Kidney epithelial cell (primary cell): ENCODE data around the gene AMOTL1. TPM values are rescaled to one million over a fixed set of nuclear protein-coding genes. Genes with fewer than 3 reads are reported as not detected.

Experiments
- DNase-seq: peaks from one replicate; pipeline ENCODE4 v3.0.0-alpha.2; 2010; ENCODE audit warnings: low read depth
- H3K27me3 ChIP-seq: 2 replicates; pipeline ENCODE4 v1.6.0; 2011; ENCODE audit warnings: low read length; ENCODE audit not compliant: control insufficient read depth, insufficient read depth
- H3K36me3 ChIP-seq: 2 replicates; pipeline ENCODE4 v1.5.1; 2011; ENCODE audit warnings: low read length; ENCODE audit not compliant: control insufficient read depth, insufficient read depth
- H3K4me3 ChIP-seq: 2 replicates; pipeline ENCODE4 v1.5.1; 2011; ENCODE audit warnings: low read depth, mild to moderate bottlenecking, control low read depth, low read length
- total RNA-seq: library from RNA; depleted of rRNA; stranded (reverse); fragments of >200 nt; gene quantifications from 2 replicates; pipeline ENCODE4 v1.2.3, GENCODE V29; 2015
- TF ChIP-seq, protein P1 (sequence below): IDR thresholded peaks from 2 replicates; pipeline ENCODE4 v1.5.1; 2011; ENCODE audit warnings: mild to moderate bottlenecking, moderate library complexity, low read length, control low read depth, inconsistent platforms; ENCODE audit not compliant: insufficient read depth, poor library complexity, severe bottlenecking

The AMOTL1 gene
- total RNA-seq, 1 donor from 2014 or later: 48.8 TPM

DNA sequence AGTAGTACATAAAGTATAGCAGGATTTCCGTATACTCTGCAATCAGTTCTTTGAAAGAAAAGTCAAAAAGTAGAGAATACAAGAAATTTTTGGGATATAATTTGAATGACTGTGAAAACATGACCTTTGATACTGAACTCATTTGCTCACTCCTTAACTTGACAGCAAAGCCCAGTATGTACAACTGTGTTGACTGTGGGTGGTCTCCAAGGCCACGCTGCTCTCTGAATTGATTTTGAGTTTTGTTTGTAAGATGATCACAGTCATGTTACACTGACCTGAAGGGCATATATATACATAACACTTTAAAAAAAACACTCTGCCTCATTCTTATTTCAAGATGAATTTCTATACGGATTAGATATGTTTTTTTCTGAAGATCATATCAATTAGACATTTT is 9.5 kb upstream of the AMOTL1 start:
- Histone ChIP-seq H3K36me3 (no peaks in the 10 kb centered on the region), H3K27me3 (no peaks in the 10 kb centered on the region), H3K4me3 (no peak overlapping the region)
- TF ChIP-seq, protein P1, sequence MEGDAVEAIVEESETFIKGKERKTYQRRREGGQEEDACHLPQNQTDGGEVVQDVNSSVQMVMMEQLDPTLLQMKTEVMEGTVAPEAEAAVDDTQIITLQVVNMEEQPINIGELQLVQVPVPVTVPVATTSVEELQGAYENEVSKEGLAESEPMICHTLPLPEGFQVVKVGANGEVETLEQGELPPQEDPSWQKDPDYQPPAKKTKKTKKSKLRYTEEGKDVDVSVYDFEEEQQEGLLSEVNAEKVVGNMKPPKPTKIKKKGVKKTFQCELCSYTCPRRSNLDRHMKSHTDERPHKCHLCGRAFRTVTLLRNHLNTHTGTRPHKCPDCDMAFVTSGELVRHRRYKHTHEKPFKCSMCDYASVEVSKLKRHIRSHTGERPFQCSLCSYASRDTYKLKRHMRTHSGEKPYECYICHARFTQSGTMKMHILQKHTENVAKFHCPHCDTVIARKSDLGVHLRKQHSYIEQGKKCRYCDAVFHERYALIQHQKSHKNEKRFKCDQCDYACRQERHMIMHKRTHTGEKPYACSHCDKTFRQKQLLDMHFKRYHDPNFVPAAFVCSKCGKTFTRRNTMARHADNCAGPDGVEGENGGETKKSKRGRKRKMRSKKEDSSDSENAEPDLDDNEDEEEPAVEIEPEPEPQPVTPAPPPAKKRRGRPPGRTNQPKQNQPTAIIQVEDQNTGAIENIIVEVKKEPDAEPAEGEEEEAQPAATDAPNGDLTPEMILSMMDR: no peak
- no peak for DNase-seq

DNA sequence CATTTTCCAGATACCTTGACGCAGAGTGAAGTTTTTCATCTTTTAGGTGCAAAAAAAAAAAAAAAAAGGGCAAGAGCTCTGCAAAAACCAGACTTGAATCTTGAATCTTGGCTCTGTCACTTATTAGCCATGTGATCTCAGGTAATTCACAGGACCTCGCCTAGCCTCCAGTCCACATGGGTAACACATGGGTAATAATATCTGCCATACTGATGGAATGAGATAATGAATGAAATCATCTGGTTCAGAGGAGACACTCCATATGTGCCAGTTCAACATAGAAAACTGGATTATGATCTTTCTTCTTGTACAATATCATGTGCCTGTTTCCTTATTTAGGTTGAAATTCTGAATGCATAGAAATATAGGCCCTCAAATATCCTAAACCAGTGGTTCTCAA is 8.6 kb upstream of the AMOTL1 start:
- Histone ChIP-seq H3K4me3 (no peak overlapping the region), H3K27me3 (no peaks in the 10 kb centered on the region), H3K36me3 (no peaks in the 10 kb centered on the region)
- TF ChIP-seq, protein P1: no peak
- DNase-seq: no peak

DNA sequence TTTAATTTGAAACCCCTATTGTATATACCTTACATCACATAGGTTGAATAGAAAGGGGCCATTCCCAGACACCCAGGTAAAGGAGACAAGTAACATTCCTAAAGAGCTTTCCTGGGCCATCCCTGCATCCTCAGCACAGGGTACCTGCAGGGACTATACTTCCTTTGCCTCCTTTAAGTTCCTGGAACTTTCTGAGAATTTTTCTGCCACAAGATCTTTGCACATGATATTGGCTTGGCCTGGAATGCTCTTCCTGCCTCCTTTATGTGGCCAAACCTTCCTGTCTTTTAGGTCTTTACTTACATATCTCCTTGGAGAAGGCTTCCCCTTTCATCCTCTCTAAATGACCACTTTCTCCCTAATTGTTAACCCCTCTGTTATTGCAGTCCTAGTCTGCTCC is 7.9 kb upstream of the AMOTL1 start:
- H3K27me3 ChIP-seq: no peaks in the 10 kb centered on the region
- H3K36me3 ChIP-seq: no peaks in the 10 kb centered on the region
- TF ChIP-seq, protein P1: no peak
- DNase-seq: no peak
- no peak overlapping the region for H3K4me3 ChIP-seq

DNA sequence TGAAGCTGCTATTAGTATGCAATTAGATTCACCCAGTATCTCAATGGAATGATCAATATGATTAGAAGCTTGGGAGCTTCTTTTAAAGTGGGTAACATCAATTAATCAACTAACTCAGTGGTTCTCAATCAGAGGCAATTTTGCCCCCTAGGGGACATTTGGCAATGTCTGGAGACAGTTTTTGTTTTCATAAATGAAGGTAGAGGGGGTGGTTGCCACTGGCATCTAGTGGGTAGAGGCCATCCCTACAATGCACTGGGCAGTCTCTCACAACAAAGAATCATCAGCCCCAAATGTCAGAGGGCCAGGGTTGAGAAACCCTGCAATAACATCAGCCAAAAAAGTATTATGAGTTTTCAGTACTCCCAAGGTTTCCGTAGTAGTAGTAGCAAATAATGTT is 5.9 kb upstream of the AMOTL1 start:
- no peak overlapping the region for H3K4me3 ChIP-seq
- no peaks in the 10 kb centered on the region for H3K36me3 ChIP-seq
- DNase-seq: no peak
- no peaks in the 10 kb centered on the region for H3K27me3 ChIP-seq
- TF ChIP-seq, protein P1: peak; percentile 55

DNA sequence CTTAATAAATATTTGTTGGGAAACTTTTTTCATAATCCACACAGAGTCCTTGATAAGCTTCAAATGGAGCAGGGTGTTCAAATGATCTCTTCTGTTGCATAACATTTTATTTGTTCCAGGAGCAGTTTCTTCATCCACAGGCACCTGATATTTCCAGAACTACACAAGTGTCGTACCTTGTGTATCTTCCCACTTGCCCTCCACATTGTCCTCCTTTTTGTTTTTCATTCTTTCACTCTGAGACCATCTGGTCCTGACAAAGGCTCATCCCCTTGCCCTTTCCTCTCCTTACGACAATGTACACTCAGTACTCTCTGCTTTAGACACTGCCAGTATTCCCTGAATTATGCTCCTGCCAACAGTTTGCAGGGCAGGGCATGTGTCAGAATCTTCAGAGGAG is 5.2 kb upstream of the AMOTL1 start:
- no peak for DNase-seq
- Histone ChIP-seq H3K4me3 (no peak overlapping the region), H3K27me3 (no peaks in the 10 kb centered on the region), H3K36me3 (no peaks in the 10 kb centered on the region)
- TF ChIP-seq, protein P1: no peak

DNA sequence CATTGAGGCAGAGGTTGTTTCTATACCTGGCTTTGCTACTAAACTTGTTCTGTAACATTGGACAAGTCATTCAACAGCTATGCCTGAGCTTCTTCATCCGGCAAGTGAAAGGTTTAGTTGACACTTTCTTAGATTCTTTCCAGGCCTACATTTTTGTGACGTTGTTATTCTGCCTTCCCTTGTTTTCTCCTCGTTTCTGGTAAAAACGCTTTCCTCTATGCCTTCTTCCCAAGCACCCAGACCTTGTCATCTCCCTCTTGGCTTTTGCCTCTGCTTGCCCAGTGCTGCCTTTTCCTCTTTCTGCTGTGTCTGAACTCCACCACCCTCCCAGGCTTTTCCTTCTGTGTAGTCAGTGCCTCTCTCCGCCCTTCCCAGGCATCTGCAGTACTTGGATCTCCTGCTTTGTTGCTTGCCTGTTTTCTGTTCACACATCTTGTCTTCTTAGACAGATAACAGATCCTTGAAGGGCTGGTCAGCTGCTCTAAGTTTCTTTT is 1.4 kb upstream of the AMOTL1 start:
- DNase-seq: no peak
- Histone ChIP-seq H3K27me3 (no peaks in the 10 kb centered on the region), H3K4me3 (no peak overlapping the region), H3K36me3 (no peaks in the 10 kb centered on the region)
- TF ChIP-seq, protein P1: no peak
